ENCODE data around the gene ATAD3A. TPM values are rescaled to one million over a fixed set of nuclear protein-coding genes. Genes with fewer than 3 reads are reported as not detected.

Gene ATAD3A
- total RNA-seq, 1 donor from 2014 or later: 31.7 TPM

- TF ChIP-seq CTCF (IDR thresholded peaks at IDR 0.05): no peak
- Mint-ChIP-seq H3K4me3 (ENCODE audit: unreplicated experiment) (no peak overlapping the region), H3K36me3 (ENCODE audit: unreplicated experiment) (peaks cover 16% of the 10 kb centered on the region), H3K27me3 (ENCODE audit: unreplicated experiment) (no peaks in the 10 kb centered on the region), H3K4me1 (ENCODE audit: unreplicated experiment) (peaks cover 33% of the 10 kb centered on the region), H3K9me3 (ENCODE audit: unreplicated experiment) (no peaks in the 10 kb centered on the region), H3K27ac (ENCODE audit: unreplicated experiment) (no peak overlapping the region)
- DNase-seq (ENCODE audit: extremely low spot score, unreplicated experiment): no peak
Measured at GRCh38 chr1:1569341-1569740, 57.4 kb downstream of the ATAD3A start.

GRCh38 chr1:1573843-1574720 lies 62.1 kb downstream of the ATAD3A start:
- peak overlapping the region; percentile 96 for H3K27ac Mint-ChIP-seq (ENCODE audit: unreplicated experiment)
- peak overlapping the region; percentile 89 for H3K4me3 Mint-ChIP-seq (ENCODE audit: unreplicated experiment)
- H3K9me3 Mint-ChIP-seq (ENCODE audit: unreplicated experiment): no peaks in the 10 kb centered on the region
- no peaks in the 10 kb centered on the region for H3K27me3 Mint-ChIP-seq (ENCODE audit: unreplicated experiment)
- peaks cover 32% of the 10 kb centered on the region for H3K4me1 Mint-ChIP-seq (ENCODE audit: unreplicated experiment)
- DNase-seq (ENCODE audit: extremely low spot score, unreplicated experiment): peak; percentile 90
- TF ChIP-seq CTCF (IDR thresholded peaks at IDR 0.05): peak; percentile 44
- peaks cover 5% of the 10 kb centered on the region for H3K36me3 Mint-ChIP-seq (ENCODE audit: unreplicated experiment)

- H3K27me3 Mint-ChIP-seq (ENCODE audit: unreplicated experiment): no peaks in the 10 kb centered on the region
- no peak for TF ChIP-seq CTCF (IDR thresholded peaks at IDR 0.05)
- H3K36me3 Mint-ChIP-seq (ENCODE audit: unreplicated experiment): peaks cover 5% of the 10 kb centered on the region
- H3K9me3 Mint-ChIP-seq (ENCODE audit: unreplicated experiment): no peaks in the 10 kb centered on the region
- DNase-seq (ENCODE audit: extremely low spot score, unreplicated experiment): peak; percentile 97
- peak within 1 kb of the TSS; percentile 93 for H3K4me3 Mint-ChIP-seq (ENCODE audit: unreplicated experiment)
- H3K27ac Mint-ChIP-seq (ENCODE audit: unreplicated experiment): peak within 1 kb of the TSS; percentile 99
- peaks cover 30% of the 10 kb centered on the region for H3K4me1 Mint-ChIP-seq (ENCODE audit: unreplicated experiment)
Measured at GRCh38 chr1:1574721-1575537, 63.0 kb downstream of the ATAD3A start, which contains the start of gene SSU72. Gene SSU72 (minus strand): TSS chr1:1574863. CDS start chr1:1574557, 306 bp downstream.

- peaks cover 13% of the 10 kb centered on the region for H3K27me3 Mint-ChIP-seq (ENCODE audit: unreplicated experiment)
- no peak overlapping the region for H3K4me3 Mint-ChIP-seq (ENCODE audit: unreplicated experiment)
- H3K27ac Mint-ChIP-seq (ENCODE audit: unreplicated experiment): no peak overlapping the region
- TF ChIP-seq CTCF (IDR thresholded peaks at IDR 0.05): no peak
- H3K36me3 Mint-ChIP-seq (ENCODE audit: unreplicated experiment): no peaks in the 10 kb centered on the region
- no peaks in the 10 kb centered on the region for H3K9me3 Mint-ChIP-seq (ENCODE audit: unreplicated experiment)
- DNase-seq (ENCODE audit: extremely low spot score, unreplicated experiment): no peak
- H3K4me1 Mint-ChIP-seq (ENCODE audit: unreplicated experiment): peaks cover 23% of the 10 kb centered on the region
Measured at GRCh38 chr1:1577367-1578011, 65.5 kb downstream of the ATAD3A start.

Data from osteocyte (in vitro differentiated cells).